Measurements from ENCODE around the gene NHLRC1. TPM values are rescaled to one million over a fixed set of nuclear protein-coding genes. Genes with fewer than 3 reads are reported as not detected.

Gene NHLRC1
- polyA plus RNA-seq, 1 of the 3 experiments (the other 2 are of a cell fraction): 0.15 TPM

GRCh38 chr6:18165751-18166150 lies 43.3 kb upstream of the NHLRC1 start:
- Histone ChIP-seq H3K4me3 (ENCODE audit: low read depth in 2 of 2, low read length in 1 of 2) (no peak overlapping the region), H3K9me3 (no peaks in the 10 kb centered on the region), H3K79me2 (ENCODE audit: insufficient read depth) (no peaks in the 10 kb centered on the region), H3K27ac (ENCODE audit: low read depth in 2 of 2, low read length in 1 of 2) (no peak overlapping the region), H3K36me3 (replicated peaks in 1 of 2; ENCODE audit: control insufficient read depth in 1 of 2, insufficient read depth in 2 of 2, low read length in 1 of 2) (peaks cover 15 to 32% of the 10 kb centered on the region in 2 experiments), H3F3A (replicated peaks; ENCODE audit: insufficient read depth) (no peaks in the 10 kb centered on the region), H3K9ac (no peak overlapping the region), H3K4me2 (no peak overlapping the region), H3K27me3 (ENCODE audit: insufficient read depth) (no peaks in the 10 kb centered on the region), H3K9me2 (no peaks in the 10 kb centered on the region), H4K20me1 (ENCODE audit: insufficient read depth) (no peaks in the 10 kb centered on the region), H3K4me1 (ENCODE audit: control insufficient read depth in 1 of 2, insufficient read depth in 2 of 2, low read depth in 1 of 2, low read length in 1 of 2) (no peaks in the 10 kb centered on the region), H2AFZ (ENCODE audit: low read depth) (no peak overlapping the region)
- POLR2A ChIA-PET: no interaction called here
- CTCF ChIA-PET: no interaction called here
- DNase-seq: no peak
- TF ChIP-seq MEF2A (IDR thresholded peaks at IDR 0.05; ENCODE audit: borderline replicate concordance, low read depth): no peak
- TF ChIP-seq USF2 (IDR thresholded peaks at IDR 0.05; ENCODE audit: borderline replicate concordance, low read depth, low read length): no peak
- TF ChIP-seq FOXM1 (IDR thresholded peaks at IDR 0.05; ENCODE audit: low read depth): no peak
- no peak for TF ChIP-seq CTCF (IDR thresholded peaks at IDR 0.05)
- no peak for TF ChIP-seq RCOR1 (IDR thresholded peaks at IDR 0.05; ENCODE audit: low read length)
- TF ChIP-seq POLR2AphosphoS5 (IDR thresholded peaks at IDR 0.05; ENCODE audit: low read depth, low read length): no peak
- TF ChIP-seq IRF3 (IDR thresholded peaks at IDR 0.05; ENCODE audit: low read depth, low read length): no peak
- no peak for TF ChIP-seq JUND (IDR thresholded peaks at IDR 0.05)
- 97% methylated on average over 4 of the region's 4 CpGs for WGBS (ENCODE audit: low lambda C conversion rate)

GRCh38 chr6:18162401-18162800 lies 39.9 kb upstream of the NHLRC1 start:
- no peaks in the 10 kb centered on the region for H3K9me2 ChIP-seq
- WGBS (ENCODE audit: low lambda C conversion rate): 90% methylated on average over 2 of the region's 2 CpGs
- no peaks in the 10 kb centered on the region for H3K4me1 ChIP-seq (ENCODE audit: control insufficient read depth in 1 of 2, insufficient read depth in 2 of 2, low read depth in 1 of 2, low read length in 1 of 2)
- DNase-seq: no peak
- H3F3A ChIP-seq (replicated peaks; ENCODE audit: insufficient read depth): no peaks in the 10 kb centered on the region
- no peaks in the 10 kb centered on the region for H3K79me2 ChIP-seq (ENCODE audit: insufficient read depth)
- H3K36me3 ChIP-seq (replicated peaks in 1 of 2; ENCODE audit: control insufficient read depth in 1 of 2, insufficient read depth in 2 of 2, low read length in 1 of 2): peaks cover 15 to 17% of the 10 kb centered on the region in 2 experiments
- CTCF ChIA-PET: no interaction called here
- H2AFZ ChIP-seq (ENCODE audit: low read depth): no peak overlapping the region
- H3K4me2 ChIP-seq: no peak overlapping the region
- TF ChIP-seq GABPA (IDR thresholded peaks at IDR 0.05; ENCODE audit: low read depth) (no peak), SMC3 (IDR thresholded peaks at IDR 0.05; ENCODE audit: low read depth, low read length) (no peak), FOXJ3 (CRISPR knock-in tag; IDR thresholded peaks at IDR 0.05) (no peak), TEAD4 (IDR thresholded peaks at IDR 0.05; ENCODE audit: borderline replicate concordance, insufficient read depth) (no peak), EZH2phosphoT487 (IDR thresholded peaks at IDR 0.05; ENCODE audit: borderline replicate concordance, low read depth) (no peak), CHD2 (IDR thresholded peaks at IDR 0.05; ENCODE audit: low read length, partially characterized antibody) (no peak), YY1 (IDR thresholded peaks at IDR 0.05; ENCODE audit: low read depth) (no peak), TAF1 (IDR thresholded peaks at IDR 0.05; ENCODE audit: borderline replicate concordance, low read depth, low read length) (no peak), GATA2 (CRISPR knock-in tag; IDR thresholded peaks at IDR 0.05) (no peak), USF1 (IDR thresholded peaks at IDR 0.05; ENCODE audit: borderline replicate concordance, low read depth) (no peak), TCF12 (IDR thresholded peaks at IDR 0.05) (no peak), NRF1 (IDR thresholded peaks at IDR 0.05; ENCODE audit: low read depth, low read length) (no peak), RAD21 (IDR thresholded peaks at IDR 0.05; ENCODE audit: low read length) (no peak), MAX (IDR thresholded peaks at IDR 0.05; ENCODE audit: low read depth) (no peak)
- H3K4me3 ChIP-seq (ENCODE audit: low read depth in 2 of 2, low read length in 1 of 2): no peak overlapping the region
- no peak overlapping the region for H3K9ac ChIP-seq
- H3K27me3 ChIP-seq (ENCODE audit: insufficient read depth): no peaks in the 10 kb centered on the region
- H3K27ac ChIP-seq (ENCODE audit: low read depth in 2 of 2, low read length in 1 of 2): no peak overlapping the region
- POLR2A ChIA-PET: no interaction called here
- H4K20me1 ChIP-seq (ENCODE audit: insufficient read depth): no peaks in the 10 kb centered on the region
- no peaks in the 10 kb centered on the region for H3K9me3 ChIP-seq

All from SK-N-SH (cell line).